ENCODE measurements around the gene TMEFF2.
"Not testable (repeated sequence)": the region's sequence is repeated elsewhere in the genome, so short reads cannot be mapped to it uniquely, and the experiment has no call there.

The TMEFF2 gene

DNA sequence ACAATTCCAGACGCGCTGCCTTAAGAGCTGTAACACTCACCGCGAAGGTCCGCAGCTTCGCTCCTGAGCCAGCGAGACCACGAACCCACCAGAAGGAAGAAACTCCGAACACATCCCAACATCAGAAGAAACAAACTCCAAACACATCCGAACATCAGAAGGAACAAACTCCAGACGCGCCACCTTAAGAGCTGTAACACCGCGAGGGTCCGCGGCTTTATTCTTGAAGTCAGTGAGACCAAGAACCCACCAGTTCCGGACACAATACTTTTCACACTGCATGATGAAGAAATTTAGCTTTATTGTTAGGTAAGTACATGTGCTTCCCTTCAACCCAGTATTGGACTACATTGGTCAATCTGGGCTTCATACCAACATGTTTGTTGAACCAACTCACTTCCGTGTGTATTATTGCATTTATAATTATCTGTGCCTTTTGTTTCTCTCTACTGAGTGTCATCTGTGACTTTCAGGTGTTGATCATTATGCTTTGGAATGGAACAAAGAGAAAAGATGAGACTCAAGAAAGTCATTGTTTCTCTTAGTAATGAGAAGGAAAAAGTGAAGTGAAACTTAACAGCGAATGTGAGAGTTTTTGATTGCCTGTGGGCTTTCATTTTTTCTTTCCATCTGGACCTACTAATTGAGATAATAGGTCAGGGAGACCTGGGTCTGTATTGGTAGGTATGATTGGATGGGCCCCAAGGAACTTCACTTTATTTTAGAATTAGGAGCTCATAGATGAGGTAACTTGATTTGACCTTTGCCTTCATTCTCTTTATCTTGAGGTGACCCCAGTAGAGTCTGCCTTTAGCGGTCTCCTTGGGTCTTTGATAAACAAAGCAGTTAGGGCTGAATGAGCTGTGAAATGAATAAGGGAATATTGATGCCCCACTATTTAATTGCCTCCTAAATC lies 271.7 kb downstream of the TMEFF2 start:
- Histone ChIP-seq H3K4me3 (ENCODE audit: low read depth, low read length) (no peak overlapping the region), H3K36me3 (ENCODE audit: control insufficient read depth, insufficient read depth, low read length) (no peaks in the 10 kb centered on the region), H3K9ac (ENCODE audit: low read depth, low read length) (no peak overlapping the region), H3K9me3 (ENCODE audit: control insufficient read depth, insufficient read depth, low read length) (no peaks in the 10 kb centered on the region), H3K4me1 (ENCODE audit: control insufficient read depth, insufficient read depth, low read length) (peaks cover 9% of the 10 kb centered on the region), H3K27me3 (ENCODE audit: control insufficient read depth, insufficient read depth, low read length) (no peaks in the 10 kb centered on the region)

DNA sequence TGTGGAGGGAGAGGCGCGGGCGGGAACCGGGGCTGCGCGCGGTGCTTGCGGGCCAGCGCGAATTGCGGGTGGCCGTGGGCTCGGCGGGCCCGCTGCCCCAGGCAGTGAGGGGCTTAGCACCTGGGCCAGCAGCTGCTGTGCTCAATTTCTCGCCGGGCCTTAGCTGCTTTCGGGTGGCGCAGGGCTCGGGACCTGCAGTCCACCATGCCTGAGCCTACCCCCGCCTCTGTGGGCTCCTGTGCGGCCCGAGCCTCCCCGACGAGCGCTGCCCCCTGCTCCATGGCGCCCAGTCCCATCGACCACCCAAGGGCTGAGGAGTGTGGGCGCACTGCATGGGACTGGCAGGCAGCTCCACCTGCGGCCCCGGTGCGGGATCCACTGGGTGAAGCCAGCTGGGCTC lies 273.1 kb downstream of the TMEFF2 start:
- not testable (repeated sequence) for H3K9ac ChIP-seq (ENCODE audit: low read depth, low read length); H3K27me3 ChIP-seq (ENCODE audit: control insufficient read depth, insufficient read depth, low read length); H3K36me3 ChIP-seq (ENCODE audit: control insufficient read depth, insufficient read depth, low read length); H3K4me1 ChIP-seq (ENCODE audit: control insufficient read depth, insufficient read depth, low read length); H3K9me3 ChIP-seq (ENCODE audit: control insufficient read depth, insufficient read depth, low read length); H3K4me3 ChIP-seq (ENCODE audit: low read depth, low read length)

DNA sequence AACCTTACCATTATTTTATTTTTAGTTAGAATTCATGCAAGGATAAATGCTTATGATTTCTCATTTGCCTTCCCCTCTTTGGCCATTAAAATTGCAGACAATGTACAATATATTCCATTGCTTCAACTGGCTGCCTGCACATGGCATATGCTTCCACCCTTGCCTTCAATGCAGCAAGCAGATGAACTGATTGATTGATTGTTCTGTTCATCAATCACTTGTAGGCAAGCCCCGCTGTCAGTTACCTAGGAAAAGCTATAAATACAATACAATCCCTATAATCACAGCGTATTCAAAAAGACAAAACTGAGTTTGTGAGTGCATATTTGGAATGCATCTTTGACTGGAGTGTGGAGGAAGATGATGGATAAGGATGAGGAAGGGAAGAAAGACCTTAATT lies 274.2 kb downstream of the TMEFF2 start:
- Histone ChIP-seq H3K4me3 (ENCODE audit: low read depth, low read length) (no peak overlapping the region), H3K27me3 (ENCODE audit: control insufficient read depth, insufficient read depth, low read length) (no peaks in the 10 kb centered on the region), H3K36me3 (ENCODE audit: control insufficient read depth, insufficient read depth, low read length) (no peaks in the 10 kb centered on the region), H3K9ac (ENCODE audit: low read depth, low read length) (no peak overlapping the region), H3K4me1 (ENCODE audit: control insufficient read depth, insufficient read depth, low read length) (peaks cover 2% of the 10 kb centered on the region), H3K9me3 (ENCODE audit: control insufficient read depth, insufficient read depth, low read length) (no peaks in the 10 kb centered on the region)

DNA sequence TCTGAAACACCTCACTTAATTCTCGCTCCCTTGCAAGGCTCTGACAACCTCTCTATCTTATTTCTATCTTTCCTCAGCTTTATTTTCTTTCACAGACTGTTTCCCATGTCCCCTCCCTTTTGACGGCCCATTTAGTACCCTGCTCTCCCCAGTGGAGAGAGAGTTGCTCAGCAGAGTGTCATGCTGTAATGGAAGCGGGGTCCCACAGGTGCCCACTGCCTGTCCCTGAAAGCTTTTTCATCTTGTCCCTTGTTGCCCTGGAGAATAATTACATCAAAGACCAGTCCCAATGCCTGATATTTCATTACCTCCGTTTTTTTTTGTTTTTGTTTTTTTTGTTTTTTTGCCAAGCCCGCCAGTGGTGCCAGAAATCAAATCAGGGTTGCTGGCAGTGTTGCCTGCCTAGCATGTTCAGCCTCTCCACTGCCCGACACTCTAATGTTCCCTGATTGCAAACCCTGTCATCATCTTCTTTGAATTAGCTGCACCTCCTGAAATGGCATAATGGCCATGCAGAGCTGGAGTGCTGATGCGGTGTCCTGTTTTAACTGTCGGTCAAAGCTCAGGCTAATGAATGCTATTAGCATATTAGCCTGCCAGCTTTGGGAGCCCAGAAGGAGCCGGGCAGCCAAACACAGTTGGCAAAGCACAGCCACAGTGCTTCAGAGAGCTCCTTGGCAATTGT lies 276.6 kb downstream of the TMEFF2 start:
- Histone ChIP-seq H3K27me3 (ENCODE audit: control insufficient read depth, insufficient read depth, low read length) (no peaks in the 10 kb centered on the region), H3K9ac (ENCODE audit: low read depth, low read length) (no peak overlapping the region), H3K9me3 (ENCODE audit: control insufficient read depth, insufficient read depth, low read length) (no peaks in the 10 kb centered on the region), H3K36me3 (ENCODE audit: control insufficient read depth, insufficient read depth, low read length) (no peaks in the 10 kb centered on the region), H3K4me1 (ENCODE audit: control insufficient read depth, insufficient read depth, low read length) (peaks cover 2% of the 10 kb centered on the region), H3K4me3 (ENCODE audit: low read depth, low read length) (no peak overlapping the region)

DNA sequence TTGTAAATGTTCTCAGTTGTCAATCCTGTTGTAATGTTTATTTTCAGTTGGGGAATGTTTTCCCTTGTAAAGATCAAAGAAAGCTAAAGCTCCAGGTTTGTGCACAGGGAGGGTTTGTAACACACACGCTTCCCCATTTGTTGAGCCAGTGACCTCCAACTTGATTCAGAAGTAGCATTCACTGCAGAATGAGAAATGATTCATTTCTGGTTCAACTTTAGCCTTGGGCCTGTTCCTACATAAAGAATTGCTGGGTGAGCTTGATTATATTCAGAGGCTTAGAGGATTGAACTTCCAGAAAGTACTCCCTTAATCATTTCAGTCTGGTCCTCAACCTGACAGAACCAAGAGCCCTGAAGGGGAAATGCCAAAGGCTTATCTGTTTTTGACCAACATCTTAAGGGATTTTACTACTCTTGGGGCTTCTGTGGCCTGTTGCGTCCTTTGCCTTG lies 277.3 kb downstream of the TMEFF2 start:
- no peak overlapping the region for H3K9ac ChIP-seq (ENCODE audit: low read depth, low read length)
- H3K9me3 ChIP-seq (ENCODE audit: control insufficient read depth, insufficient read depth, low read length), result no peaks in the 10 kb centered on the region
- no peaks in the 10 kb centered on the region for H3K36me3 ChIP-seq (ENCODE audit: control insufficient read depth, insufficient read depth, low read length)
- H3K4me1 ChIP-seq (ENCODE audit: control insufficient read depth, insufficient read depth, low read length), result peaks cover 4% of the 10 kb centered on the region
- H3K4me3 ChIP-seq (ENCODE audit: low read depth, low read length), result no peak overlapping the region
- no peaks in the 10 kb centered on the region for H3K27me3 ChIP-seq (ENCODE audit: control insufficient read depth, insufficient read depth, low read length)

- Histone ChIP-seq H3K4me1 (ENCODE audit: control insufficient read depth, insufficient read depth, low read length) (peaks cover 4% of the 10 kb centered on the region), H3K9ac (ENCODE audit: low read depth, low read length) (no peak overlapping the region), H3K9me3 (ENCODE audit: control insufficient read depth, insufficient read depth, low read length) (no peaks in the 10 kb centered on the region), H3K4me3 (ENCODE audit: low read depth, low read length) (no peak overlapping the region), H3K27me3 (ENCODE audit: control insufficient read depth, insufficient read depth, low read length) (no peaks in the 10 kb centered on the region), H3K36me3 (ENCODE audit: control insufficient read depth, insufficient read depth, low read length) (no peaks in the 10 kb centered on the region)
These were observed 277.9 kb downstream of the TMEFF2 start for GRCh38 chr2:191916826-191917225.

DNA sequence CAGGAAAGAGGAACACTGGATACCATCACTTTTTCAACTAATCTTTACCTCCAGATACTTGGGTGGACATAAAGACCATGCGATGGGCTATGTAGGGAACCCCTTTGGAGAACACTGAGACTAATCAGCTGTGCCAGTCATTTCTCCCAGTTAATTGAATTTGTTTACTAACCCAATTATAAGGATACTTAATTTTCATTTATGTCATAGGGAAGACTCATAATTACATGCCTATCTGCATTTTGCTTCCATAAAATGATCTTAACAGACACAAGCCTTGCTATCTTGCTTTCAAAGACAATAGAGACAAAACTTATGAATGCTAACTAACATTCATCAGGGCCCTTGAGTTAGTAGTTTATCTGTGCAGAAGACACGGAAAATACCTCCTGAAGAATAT lies 279.0 kb downstream of the TMEFF2 start:
- H3K36me3 ChIP-seq (ENCODE audit: control insufficient read depth, insufficient read depth, low read length), result no peaks in the 10 kb centered on the region
- H3K4me1 ChIP-seq (ENCODE audit: control insufficient read depth, insufficient read depth, low read length), result peaks cover 4% of the 10 kb centered on the region
- no peaks in the 10 kb centered on the region for H3K9me3 ChIP-seq (ENCODE audit: control insufficient read depth, insufficient read depth, low read length)

GRCh38 chr2:191913796-191914195 lies 280.9 kb downstream of the TMEFF2 start:
- no peak overlapping the region for H3K9ac ChIP-seq (ENCODE audit: low read depth, low read length)
- H3K36me3 ChIP-seq (ENCODE audit: control insufficient read depth, insufficient read depth, low read length), result no peaks in the 10 kb centered on the region
- H3K9me3 ChIP-seq (ENCODE audit: control insufficient read depth, insufficient read depth, low read length), result no peaks in the 10 kb centered on the region
- no peaks in the 10 kb centered on the region for H3K27me3 ChIP-seq (ENCODE audit: control insufficient read depth, insufficient read depth, low read length)
- H3K4me3 ChIP-seq (ENCODE audit: low read depth, low read length), result no peak overlapping the region
- H3K4me1 ChIP-seq (ENCODE audit: control insufficient read depth, insufficient read depth, low read length), result peaks cover 4% of the 10 kb centered on the region

More for the DNA sequence above, 279.0 kb downstream of the TMEFF2 start:
- Histone ChIP-seq H3K27me3 (ENCODE audit: control insufficient read depth, insufficient read depth, low read length) (no peaks in the 10 kb centered on the region), H3K9ac (ENCODE audit: low read depth, low read length) (no peak overlapping the region), H3K4me3 (ENCODE audit: low read depth, low read length) (no peak overlapping the region)

- Histone ChIP-seq H3K9me3 (ENCODE audit: control insufficient read depth, insufficient read depth, low read length) (no peaks in the 10 kb centered on the region), H3K36me3 (ENCODE audit: control insufficient read depth, insufficient read depth, low read length) (no peaks in the 10 kb centered on the region), H3K4me3 (ENCODE audit: low read depth, low read length) (no peak overlapping the region), H3K4me1 (ENCODE audit: control insufficient read depth, insufficient read depth, low read length) (peaks cover 2% of the 10 kb centered on the region), H3K9ac (ENCODE audit: low read depth, low read length) (no peak overlapping the region), H3K27me3 (ENCODE audit: control insufficient read depth, insufficient read depth, low read length) (no peaks in the 10 kb centered on the region)
These were observed 282.0 kb downstream of the TMEFF2 start for GRCh38 chr2:191912764-191913163.

DNA sequence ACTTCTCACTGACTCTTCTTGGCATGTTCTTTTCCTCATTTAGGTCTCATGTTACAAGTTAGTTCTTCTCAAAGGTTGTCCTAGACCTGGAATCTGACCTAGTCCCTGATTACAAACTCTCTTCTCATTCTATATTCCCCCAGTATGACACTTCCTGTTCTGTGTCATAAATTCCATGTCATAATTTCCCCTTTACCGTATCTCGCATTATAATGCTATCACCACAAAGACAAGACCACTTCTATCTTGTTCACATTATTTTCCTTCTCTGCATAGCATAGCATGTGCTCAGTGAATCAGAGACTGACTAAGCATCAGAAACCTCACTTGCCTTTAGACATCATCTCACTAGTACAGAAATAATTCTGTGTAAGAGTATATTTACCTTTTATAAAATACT lies 284.2 kb downstream of the TMEFF2 start:
- no peak overlapping the region for H3K4me3 ChIP-seq (ENCODE audit: low read depth, low read length)
- H3K9ac ChIP-seq (ENCODE audit: low read depth, low read length), result no peak overlapping the region
- no peaks in the 10 kb centered on the region for H3K27me3 ChIP-seq (ENCODE audit: control insufficient read depth, insufficient read depth, low read length)
- no peaks in the 10 kb centered on the region for H3K9me3 ChIP-seq (ENCODE audit: control insufficient read depth, insufficient read depth, low read length)
- H3K36me3 ChIP-seq (ENCODE audit: control insufficient read depth, insufficient read depth, low read length), result no peaks in the 10 kb centered on the region
- peaks cover 2% of the 10 kb centered on the region for H3K4me1 ChIP-seq (ENCODE audit: control insufficient read depth, insufficient read depth, low read length)

DNA sequence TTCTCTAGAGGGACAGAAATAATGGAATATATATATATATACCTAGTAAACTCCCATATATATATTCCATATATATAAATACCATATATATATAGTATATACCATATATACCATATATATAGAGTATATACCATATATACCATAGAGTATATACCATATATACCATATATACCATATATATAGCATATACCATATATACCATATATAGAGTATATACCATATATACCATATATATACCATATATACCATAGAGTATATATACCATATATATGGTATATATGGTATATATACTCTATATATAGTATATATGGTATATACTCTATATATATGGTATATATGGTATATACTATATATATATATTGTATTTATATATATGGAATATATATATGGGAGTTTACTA lies 285.9 kb downstream of the TMEFF2 start:
- no peaks in the 10 kb centered on the region for H3K36me3 ChIP-seq (ENCODE audit: control insufficient read depth, insufficient read depth, low read length)
- H3K4me1 ChIP-seq (ENCODE audit: control insufficient read depth, insufficient read depth, low read length), result peaks cover 2% of the 10 kb centered on the region
- H3K4me3 ChIP-seq (ENCODE audit: low read depth, low read length), result no peak overlapping the region
- H3K9ac ChIP-seq (ENCODE audit: low read depth, low read length), result no peak overlapping the region
- H3K27me3 ChIP-seq (ENCODE audit: control insufficient read depth, insufficient read depth, low read length), result no peaks in the 10 kb centered on the region
- no peaks in the 10 kb centered on the region for H3K9me3 ChIP-seq (ENCODE audit: control insufficient read depth, insufficient read depth, low read length)

DNA sequence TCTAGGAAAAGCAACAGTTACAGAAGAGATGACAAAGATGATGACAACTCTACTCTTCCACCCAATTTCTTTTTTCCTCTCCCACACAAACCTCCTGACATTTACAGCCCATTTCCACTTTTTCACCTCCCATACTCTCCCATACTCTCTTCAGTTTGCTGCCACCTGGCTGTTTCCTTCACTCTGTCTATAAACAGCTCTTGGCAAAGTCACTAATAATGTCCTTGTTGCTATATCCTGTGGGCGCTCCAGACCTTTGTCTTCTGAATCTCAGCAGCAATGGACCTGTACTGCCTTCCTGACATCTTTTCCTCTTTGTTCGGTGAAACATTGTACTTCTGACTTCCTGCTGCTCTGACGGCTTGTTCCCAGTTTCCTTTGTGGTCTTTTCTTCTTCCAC lies 287.2 kb downstream of the TMEFF2 start:
- H3K27me3 ChIP-seq (ENCODE audit: control insufficient read depth, insufficient read depth, low read length), result no peaks in the 10 kb centered on the region
- no peak overlapping the region for H3K9ac ChIP-seq (ENCODE audit: low read depth, low read length)
- no peaks in the 10 kb centered on the region for H3K36me3 ChIP-seq (ENCODE audit: control insufficient read depth, insufficient read depth, low read length)
- H3K9me3 ChIP-seq (ENCODE audit: control insufficient read depth, insufficient read depth, low read length), result no peaks in the 10 kb centered on the region
- no peak overlapping the region for H3K4me3 ChIP-seq (ENCODE audit: low read depth, low read length)
- H3K4me1 ChIP-seq (ENCODE audit: control insufficient read depth, insufficient read depth, low read length), result no peaks in the 10 kb centered on the region

Data from iPS-15b (cell line).